HuH-7 (cell line): Measurements from ENCODE around the gene BCKDHB.
A peak's percentile ranks its signal among the peaks of the same experiment; 100 is the strongest.
"Not testable (repeated sequence)": the region's sequence is repeated elsewhere in the genome, so short reads cannot be mapped to it uniquely, and the experiment has no call there.

Experiments
- DNase-seq: peaks from one replicate; pipeline ENCODE4 v3.0.0; 2011; ENCODE audit warnings: low spot score

The BCKDHB gene

GRCh38 chr6:80209430-80209829 lies 103.0 kb downstream of the BCKDHB start:
- DNase-seq: no peak

- DNase-seq: no peak
These were observed 104.1 kb downstream of the BCKDHB start for GRCh38 chr6:80210618-80211017.

DNA sequence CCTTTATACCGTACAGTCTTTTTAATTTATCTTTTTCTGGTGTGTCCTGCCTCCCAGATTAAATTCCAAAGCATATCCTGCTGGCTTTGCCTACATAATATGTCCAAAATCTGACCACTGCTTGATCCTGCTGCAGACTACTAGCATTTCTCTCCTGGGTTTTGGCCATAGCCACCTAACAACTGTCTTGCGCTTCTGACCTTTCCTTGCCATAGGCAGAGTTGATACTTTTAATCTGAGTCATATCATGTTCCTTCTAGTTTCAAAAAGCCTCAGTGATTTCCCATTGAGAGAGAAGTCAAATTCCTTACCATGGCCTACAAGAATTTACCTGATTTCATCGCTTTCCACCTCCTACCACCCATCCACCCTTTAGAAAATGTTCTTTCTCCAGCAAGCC lies 104.8 kb downstream of the BCKDHB start:
- no peak for DNase-seq

GRCh38 chr6:80211890-80212289 lies 105.4 kb downstream of the BCKDHB start:
- DNase-seq: not testable (repeated sequence)

DNA sequence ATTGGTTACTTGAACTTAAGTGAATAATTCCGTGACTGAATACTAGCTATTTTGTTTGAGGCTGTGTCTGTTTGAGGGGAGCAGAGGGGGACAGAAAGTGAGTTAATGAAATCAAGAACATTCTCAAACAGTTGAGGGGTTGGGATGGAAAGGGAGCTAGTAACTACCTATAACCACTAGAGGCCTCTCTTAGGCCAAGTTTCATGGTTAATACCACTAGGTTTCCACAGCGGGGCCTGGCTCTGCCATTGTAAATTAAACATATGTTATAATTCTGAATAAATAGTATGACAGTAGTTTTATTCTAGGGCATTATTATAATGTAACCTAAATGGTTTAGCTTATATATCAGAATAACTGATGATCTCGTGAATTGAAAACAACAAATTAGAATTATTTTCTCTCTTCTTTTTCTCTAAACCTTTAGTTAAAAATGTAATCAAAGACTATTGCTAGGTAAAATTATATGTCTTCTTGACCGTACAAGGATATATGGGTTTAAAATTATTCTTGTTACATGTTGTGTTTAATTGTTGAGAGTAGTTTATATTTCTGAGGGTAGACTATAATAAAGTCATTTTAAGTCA lies 108.1 kb downstream of the BCKDHB start:
- DNase-seq: peak; percentile 46

DNA sequence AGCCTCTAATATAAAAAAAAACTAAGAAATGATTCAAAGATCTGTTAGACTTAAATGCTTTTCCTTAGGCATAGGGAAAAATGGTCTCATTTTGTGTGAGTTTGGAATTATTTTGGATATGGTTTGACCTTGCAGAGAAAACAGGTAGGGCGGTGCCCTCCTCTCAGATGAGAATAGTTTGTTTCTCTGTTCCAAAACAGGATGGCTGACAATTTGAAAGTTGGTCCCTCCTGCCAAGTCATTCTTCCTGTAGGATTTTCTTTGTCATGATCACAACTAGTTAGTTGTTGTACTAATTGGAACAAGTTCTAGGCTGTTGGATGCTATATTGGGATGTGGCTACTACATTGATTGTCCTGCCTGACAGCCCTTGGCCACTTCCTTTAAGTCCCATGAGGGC lies 108.6 kb downstream of the BCKDHB start:
- DNase-seq: no peak

- no peak for DNase-seq
These were observed 111.3 kb downstream of the BCKDHB start for GRCh38 chr6:80217794-80218193.

DNA sequence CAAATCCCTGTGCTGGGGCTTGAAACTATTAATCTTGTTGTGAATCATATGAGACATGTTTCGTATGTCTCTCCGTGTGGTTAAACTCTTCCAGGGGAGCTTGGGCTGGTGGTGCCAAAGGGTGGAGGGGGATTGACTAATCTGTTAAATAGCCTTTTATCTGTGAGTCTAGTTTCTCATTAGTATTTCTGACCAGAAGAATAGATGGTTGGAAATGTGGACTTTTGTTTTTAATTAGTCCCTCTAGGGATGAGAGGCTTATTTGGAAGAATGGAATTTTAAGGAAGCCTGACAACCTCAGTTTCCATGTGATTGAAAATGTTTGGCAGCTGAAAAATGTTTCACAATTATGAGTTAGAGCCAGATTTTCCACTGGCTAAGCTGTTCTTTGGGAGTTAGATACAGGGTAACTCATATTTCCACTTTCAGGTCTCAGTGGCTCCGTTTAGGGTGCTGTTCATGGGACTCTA lies 117.3 kb downstream of the BCKDHB start:
- DNase-seq: no peak

DNA sequence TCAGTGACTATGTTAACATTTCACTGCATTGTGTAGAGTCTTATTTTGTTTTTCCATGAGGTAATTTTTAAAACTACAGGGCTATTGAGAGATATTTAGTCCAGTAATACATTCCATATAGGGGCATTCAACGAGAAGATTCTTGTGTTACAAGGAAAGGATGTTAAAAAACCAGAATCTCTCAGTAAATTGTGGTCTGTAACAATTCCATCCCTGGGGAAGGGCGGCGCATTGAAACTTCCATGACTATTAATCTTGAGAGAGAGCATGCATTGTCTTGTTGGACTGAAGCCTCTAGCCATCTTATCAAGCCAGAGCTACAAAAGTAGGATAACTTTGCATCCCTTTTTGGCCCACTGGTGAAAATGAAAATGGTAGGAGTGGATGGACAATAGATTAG lies 119.7 kb downstream of the BCKDHB start:
- no peak for DNase-seq

GRCh38 chr6:80226699-80227098 lies 120.2 kb downstream of the BCKDHB start:
- no peak for DNase-seq

DNA sequence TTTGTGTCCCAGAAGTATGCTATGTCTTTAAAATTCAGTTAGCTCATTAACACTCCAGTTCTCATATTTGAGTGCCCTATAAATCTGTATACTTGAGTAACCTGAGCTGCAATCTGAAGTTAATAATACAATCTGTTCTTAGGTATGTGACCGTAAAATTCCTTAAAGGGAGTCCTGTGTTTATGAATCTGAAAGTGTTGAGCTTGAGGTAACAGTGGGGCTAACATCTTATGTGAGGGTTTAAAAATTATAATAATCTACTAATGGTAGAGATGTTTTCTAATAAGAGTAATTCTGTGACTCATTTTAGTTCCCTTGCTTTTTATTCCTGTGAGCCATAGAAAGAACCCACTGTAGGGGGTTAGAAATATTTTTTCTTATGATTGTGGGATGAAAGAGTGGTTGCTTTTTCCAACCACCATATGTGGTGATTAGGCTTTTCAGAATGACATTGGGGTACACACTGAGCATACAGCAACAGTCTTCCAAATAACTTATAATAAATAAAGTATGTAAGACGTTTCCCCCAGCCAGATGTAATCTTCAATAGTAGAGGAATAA lies 121.2 kb downstream of the BCKDHB start:
- DNase-seq: no peak

DNA sequence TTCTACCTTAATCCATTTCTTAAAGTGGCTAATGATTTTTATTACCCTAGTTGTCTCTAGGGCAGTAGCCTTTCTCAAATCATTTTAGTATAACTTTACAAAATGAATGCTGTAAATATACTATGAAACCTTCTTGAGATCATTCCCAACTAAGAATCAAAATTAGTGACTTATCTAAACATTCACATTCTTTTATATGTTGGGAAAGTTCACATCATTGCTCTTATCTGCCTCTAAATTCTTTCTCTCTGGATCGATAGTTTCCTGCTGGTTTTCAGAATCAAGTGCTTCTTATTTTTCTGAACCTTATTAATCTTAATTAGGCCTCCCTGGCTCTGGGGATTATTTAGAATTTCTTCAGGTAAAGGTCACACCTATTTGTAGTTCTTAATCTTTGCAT lies 126.8 kb downstream of the BCKDHB start:
- no peak for DNase-seq

GRCh38 chr6:80233958-80234357 lies 127.5 kb downstream of the BCKDHB start:
- no peak for DNase-seq

DNA sequence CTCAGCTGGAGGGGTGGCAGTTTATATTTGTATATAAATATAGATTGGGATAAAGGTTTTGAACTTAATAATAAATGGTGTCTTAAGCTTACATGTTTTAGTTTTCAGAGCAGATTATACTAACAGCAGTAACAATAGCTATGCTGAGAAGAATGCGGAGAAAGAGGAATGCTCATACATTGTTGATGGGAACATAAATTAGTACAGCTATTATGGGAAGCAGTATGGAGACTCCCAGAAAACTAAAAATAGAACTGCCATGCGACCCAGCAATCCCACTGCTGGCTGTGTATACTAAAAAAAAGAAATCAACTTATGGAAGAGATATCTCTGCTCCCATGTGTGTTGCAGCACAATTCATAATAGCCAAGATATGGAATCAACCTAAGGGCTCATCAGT lies 127.9 kb downstream of the BCKDHB start:
- no peak for DNase-seq

DNA sequence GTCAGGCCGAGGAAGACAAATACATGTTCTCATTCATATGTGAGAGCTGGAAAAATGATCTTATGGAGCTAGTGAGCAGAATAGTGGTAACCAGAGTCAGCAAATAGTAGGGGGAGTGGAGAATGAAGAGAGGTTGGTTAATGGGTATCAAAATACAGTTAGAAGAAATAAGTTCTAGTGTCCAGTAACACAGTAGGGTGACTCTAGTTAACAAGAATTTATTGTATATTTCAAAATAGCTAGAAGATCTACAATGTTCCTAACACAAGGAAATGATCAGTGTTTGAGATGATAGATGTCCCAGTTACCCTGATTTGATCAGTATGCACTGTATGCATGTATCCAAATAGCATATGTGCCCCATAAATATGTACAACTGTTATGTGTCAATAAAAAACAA lies 128.4 kb downstream of the BCKDHB start:
- no peak for DNase-seq

DNA sequence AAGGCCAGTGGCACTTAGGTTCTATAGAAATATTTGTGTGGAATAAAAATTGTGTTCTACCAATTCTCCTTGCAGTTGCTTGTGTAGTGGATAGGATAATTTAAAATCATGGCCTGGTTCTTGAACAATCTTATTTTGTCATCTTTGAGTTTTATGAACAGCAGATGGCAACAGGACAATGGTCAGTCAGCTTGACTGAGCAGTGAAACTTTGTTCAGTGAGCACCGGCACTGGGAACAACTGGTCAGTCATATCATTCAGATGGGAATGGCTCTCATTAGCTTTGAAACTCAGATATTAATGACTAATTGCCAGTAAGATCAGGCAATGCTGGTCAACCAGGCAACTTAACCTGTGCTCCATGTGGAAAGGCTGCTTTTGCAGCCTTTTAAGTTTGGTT lies 129.2 kb downstream of the BCKDHB start:
- no peak for DNase-seq

- not testable (repeated sequence) for DNase-seq
These were observed 132.3 kb downstream of the BCKDHB start for GRCh38 chr6:80238754-80239153.

GRCh38 chr6:80245043-80245442 lies 138.6 kb downstream of the BCKDHB start:
- no peak for DNase-seq

DNA sequence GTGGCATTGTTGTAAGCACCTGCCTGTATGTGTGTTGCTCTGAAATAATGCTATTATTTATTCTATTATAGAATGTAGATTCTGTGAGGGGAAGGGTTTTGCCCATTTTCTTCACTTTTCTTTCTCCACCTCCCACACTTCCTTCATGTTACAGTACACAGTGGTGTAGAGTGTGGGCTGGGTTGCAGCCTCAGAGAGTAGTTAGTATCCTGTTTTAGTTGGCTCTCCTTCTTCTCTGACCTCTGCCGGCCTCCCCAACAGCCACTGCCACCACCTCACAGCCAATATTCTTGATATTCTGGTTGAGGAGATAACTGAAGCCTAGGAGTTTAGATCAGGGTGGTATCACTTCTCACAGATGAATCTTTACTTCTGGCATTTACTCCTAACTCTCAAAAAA lies 143.4 kb downstream of the BCKDHB start:
- no peak for DNase-seq

DNA sequence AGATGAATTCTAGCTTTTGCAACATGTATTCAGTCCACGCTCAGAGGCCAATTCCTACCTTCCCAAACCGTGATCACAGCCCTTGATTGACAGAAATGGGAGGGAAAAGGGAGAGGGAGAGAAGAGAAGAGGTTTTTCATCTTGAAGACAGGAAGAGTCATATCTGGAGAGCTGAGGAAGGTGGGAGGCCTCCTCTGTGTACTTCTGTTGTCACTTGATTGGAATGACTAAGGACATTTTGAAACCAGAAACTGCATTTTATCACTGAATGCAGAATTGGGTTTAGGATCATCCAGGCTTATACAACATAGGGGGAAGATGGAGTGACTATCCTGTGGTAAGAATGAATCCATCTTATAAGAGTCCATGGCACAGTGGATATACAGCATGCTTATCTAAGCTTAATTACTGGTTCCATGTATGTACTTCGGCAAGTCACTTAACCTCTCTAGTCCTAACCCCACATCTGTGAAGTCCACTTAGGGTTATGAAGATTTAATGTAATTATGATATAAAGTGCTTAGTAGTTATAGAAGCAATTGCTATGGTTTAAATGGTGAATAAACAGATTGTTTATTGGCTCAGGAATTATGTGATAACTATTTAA lies 144.0 kb downstream of the BCKDHB start:
- DNase-seq: no peak

GRCh38 chr6:80251321-80251720 lies 144.8 kb downstream of the BCKDHB start:
- DNase-seq: no peak

GRCh38 chr6:80254716-80255115 lies 148.2 kb downstream of the BCKDHB start:
- no peak for DNase-seq

- no peak for DNase-seq
These were observed 150.2 kb downstream of the BCKDHB start for GRCh38 chr6:80256691-80257090.

- no peak for DNase-seq
These were observed 152.6 kb downstream of the BCKDHB start for GRCh38 chr6:80259118-80259517.
